Measurements from ENCODE around the gene CALML4. TPM values are rescaled to one million over a fixed set of nuclear protein-coding genes. Genes with fewer than 3 reads are reported as not detected.
A peak's percentile ranks its signal among the peaks of the same experiment; 100 is the strongest.

CALML4 gene
- total RNA-seq, 1 donor from 2014 or later, result 14.8 TPM

GRCh38 chr15:68163191-68163590 is 41.9 kb downstream of the CALML4 start:
- Mint-ChIP-seq H3K27ac (ENCODE audit: unreplicated experiment) (no peak overlapping the region), H3K4me1 (no peaks in the 10 kb centered on the region), H3K4me3 (no peak overlapping the region), H3K9me3 (peaks cover 8% of the 10 kb centered on the region), H3K36me3 (ENCODE audit: low read depth) (peaks cover 30% of the 10 kb centered on the region), H3K27me3 (ENCODE audit: low read depth) (no peaks in the 10 kb centered on the region)
- DNase-seq (ENCODE audit: low read depth, low spot score), result no peak
- no peak for TF ChIP-seq CTCF (conservative IDR thresholded peaks at IDR 0.05)

- no peak overlapping the region for H3K4me3 Mint-ChIP-seq
- DNase-seq (ENCODE audit: low read depth, low spot score), result no peak
- H3K4me1 Mint-ChIP-seq, result peaks cover 11% of the 10 kb centered on the region
- H3K27me3 Mint-ChIP-seq (ENCODE audit: low read depth), result no peaks in the 10 kb centered on the region
- peaks cover 8% of the 10 kb centered on the region for H3K9me3 Mint-ChIP-seq
- peaks cover 23% of the 10 kb centered on the region for H3K36me3 Mint-ChIP-seq (ENCODE audit: low read depth)
- no peak overlapping the region for H3K27ac Mint-ChIP-seq (ENCODE audit: unreplicated experiment)
- TF ChIP-seq CTCF (conservative IDR thresholded peaks at IDR 0.05), result no peak
Observed at GRCh38 chr15:68158046-68158628, 47.0 kb downstream of the CALML4 start.

GRCh38 chr15:68157074-68157473 is 48.1 kb downstream of the CALML4 start:
- no peak overlapping the region for H3K4me3 Mint-ChIP-seq
- peaks cover 15% of the 10 kb centered on the region for H3K36me3 Mint-ChIP-seq (ENCODE audit: low read depth)
- no peak for TF ChIP-seq CTCF (conservative IDR thresholded peaks at IDR 0.05)
- no peaks in the 10 kb centered on the region for H3K27me3 Mint-ChIP-seq (ENCODE audit: low read depth)
- peaks cover 11% of the 10 kb centered on the region for H3K4me1 Mint-ChIP-seq
- no peak for DNase-seq (ENCODE audit: low read depth, low spot score)
- H3K9me3 Mint-ChIP-seq, result peaks cover 8% of the 10 kb centered on the region
- H3K27ac Mint-ChIP-seq (ENCODE audit: unreplicated experiment), result no peak overlapping the region

GRCh38 chr15:68154923-68155559 is 50.1 kb downstream of the CALML4 start:
- peak; percentile 87 for TF ChIP-seq CTCF (conservative IDR thresholded peaks at IDR 0.05)
- Mint-ChIP-seq H3K4me3 (no peak overlapping the region), H3K36me3 (ENCODE audit: low read depth) (peaks cover 1% of the 10 kb centered on the region), H3K4me1 (peaks cover 11% of the 10 kb centered on the region), H3K27me3 (ENCODE audit: low read depth) (no peaks in the 10 kb centered on the region), H3K9me3 (no peaks in the 10 kb centered on the region), H3K27ac (ENCODE audit: unreplicated experiment) (no peak overlapping the region)
- DNase-seq (ENCODE audit: low read depth, low spot score), result peak; percentile 43

GRCh38 chr15:68152342-68152741 is 52.8 kb downstream of the CALML4 start:
- H3K36me3 Mint-ChIP-seq (ENCODE audit: low read depth), result no peaks in the 10 kb centered on the region
- H3K4me3 Mint-ChIP-seq, result no peak overlapping the region
- H3K9me3 Mint-ChIP-seq, result no peaks in the 10 kb centered on the region
- peaks cover 16% of the 10 kb centered on the region for H3K4me1 Mint-ChIP-seq
- DNase-seq (ENCODE audit: low read depth, low spot score), result no peak
- TF ChIP-seq CTCF (conservative IDR thresholded peaks at IDR 0.05), result no peak
- H3K27ac Mint-ChIP-seq (ENCODE audit: unreplicated experiment), result no peak overlapping the region
- H3K27me3 Mint-ChIP-seq (ENCODE audit: low read depth), result no peaks in the 10 kb centered on the region

Measured in neural crest cell (in vitro differentiated cells).